ENCODE data around the gene PROZ.

Gene PROZ

DNA sequence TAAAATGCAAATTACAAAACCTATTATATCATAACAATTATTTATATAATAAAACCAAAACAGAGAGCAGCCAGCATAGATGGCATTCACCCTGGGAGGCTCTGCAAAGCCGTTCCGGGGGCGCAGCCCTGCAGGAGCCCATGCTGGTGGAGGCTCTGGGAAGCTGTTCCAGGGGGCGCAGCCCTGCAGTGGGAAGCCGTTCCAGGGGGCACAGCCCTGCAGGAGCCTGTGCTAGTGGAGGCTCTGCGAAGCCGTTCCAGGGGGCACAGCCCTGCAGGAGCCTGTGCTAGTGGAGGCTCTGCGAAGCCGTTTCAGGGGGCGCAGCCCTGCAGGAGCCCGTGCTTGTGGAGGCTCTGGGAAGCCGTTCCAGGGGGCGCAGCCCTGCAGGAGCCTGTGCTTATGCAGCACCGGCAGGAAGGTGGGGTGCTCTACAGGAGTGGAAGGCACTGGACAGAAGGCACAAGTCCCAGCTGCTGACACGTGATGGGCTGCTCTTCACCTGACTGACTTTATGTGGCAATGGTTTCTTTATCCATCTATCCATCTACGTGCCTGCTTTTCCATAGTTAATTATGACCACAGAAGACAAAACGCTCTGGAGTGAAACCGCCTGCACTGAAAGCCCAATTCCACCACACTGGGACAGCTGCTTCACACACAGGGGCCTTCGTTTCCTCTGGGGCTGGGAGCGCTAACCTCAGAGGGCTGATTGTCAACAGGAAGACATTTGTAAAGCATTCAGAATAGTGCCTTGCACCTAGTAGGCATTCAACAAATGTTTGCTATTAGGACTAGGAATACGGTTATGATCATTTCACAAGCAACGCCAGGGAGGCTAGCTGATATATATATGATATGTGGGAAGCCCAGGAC, 26.4 kb downstream of the PROZ start:
- H3K27ac Mint-ChIP-seq = peak overlapping the region; percentile 72
- peaks cover 92% of the 10 kb centered on the region for H3K36me3 Mint-ChIP-seq (ENCODE audit: low read depth)
- H3K4me1 Mint-ChIP-seq (ENCODE audit: low read depth) = peaks cover 72% of the 10 kb centered on the region
- H3K9me3 Mint-ChIP-seq = no peaks in the 10 kb centered on the region
- no peaks in the 10 kb centered on the region for H3K27me3 Mint-ChIP-seq
- DNase-seq = no peak
- H3K4me3 Mint-ChIP-seq = peak overlapping the region; percentile 32

DNA sequence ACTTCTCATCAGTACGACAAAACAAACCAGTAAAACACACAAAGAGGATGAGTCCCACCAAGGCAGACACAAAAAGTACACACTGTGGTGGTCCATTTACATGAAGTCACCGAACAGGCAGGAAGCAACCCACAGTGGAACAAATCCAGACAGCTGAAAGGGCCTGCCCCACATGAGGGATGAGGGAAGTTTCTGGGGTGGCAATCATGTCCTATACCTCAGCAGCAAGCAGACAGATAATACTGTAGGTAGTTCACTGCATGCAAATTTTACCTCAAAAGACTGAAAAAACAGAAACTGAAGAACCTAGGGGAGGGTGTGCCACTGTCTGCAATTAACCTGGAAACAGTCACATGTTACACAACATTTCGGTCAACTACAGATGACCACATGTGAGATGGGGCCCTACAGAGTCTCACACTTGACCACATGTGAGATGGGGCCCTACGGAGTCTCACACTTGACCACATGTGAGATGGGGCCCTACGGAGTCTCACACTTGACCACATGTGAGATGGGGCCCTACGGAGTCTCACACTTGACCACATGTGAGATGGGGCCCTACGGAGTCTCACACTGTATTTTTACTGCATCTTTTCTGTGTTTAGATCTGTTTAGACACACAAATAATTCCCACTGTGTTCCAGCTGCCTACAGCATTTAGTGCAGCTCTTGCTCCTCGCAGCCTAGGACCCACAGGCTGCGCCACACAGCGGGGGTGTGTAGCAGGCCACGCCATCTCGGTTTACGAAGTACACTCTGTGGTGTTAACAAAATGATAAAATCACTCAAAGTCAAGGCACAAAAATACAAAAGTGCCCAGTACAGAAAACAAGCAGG, 27.8 kb downstream of the PROZ start:
- peak overlapping the region; percentile 91 for H3K27ac Mint-ChIP-seq
- no peak for DNase-seq
- H3K27me3 Mint-ChIP-seq = no peaks in the 10 kb centered on the region
- no peaks in the 10 kb centered on the region for H3K9me3 Mint-ChIP-seq
- peaks cover 90% of the 10 kb centered on the region for H3K36me3 Mint-ChIP-seq (ENCODE audit: low read depth)
- H3K4me3 Mint-ChIP-seq = peak overlapping the region; percentile 53
- H3K4me1 Mint-ChIP-seq (ENCODE audit: low read depth) = peaks cover 59% of the 10 kb centered on the region

DNA sequence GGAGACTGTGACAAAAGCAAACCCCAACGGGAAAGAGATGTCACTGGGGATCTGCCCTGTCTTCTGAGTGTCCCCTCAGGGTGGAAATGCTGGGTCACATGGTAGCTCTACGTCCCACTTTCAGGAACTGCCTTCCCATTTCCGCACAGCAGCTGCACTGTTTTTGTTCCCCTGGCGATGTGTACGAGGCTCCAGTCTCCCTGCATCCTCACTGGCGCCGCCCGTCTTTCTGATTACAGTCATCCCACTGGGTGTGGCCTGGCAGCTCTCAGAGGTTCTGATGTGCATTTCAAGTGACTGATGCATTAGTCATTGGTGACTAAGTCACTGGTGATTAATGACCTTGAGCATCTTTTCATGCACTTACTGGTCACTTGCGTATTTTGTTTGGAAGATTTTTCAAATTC, 28.8 kb downstream of the PROZ start:
- Mint-ChIP-seq H3K4me3 (peak overlapping the region; percentile 2), H3K27me3 (no peaks in the 10 kb centered on the region), H3K9me3 (no peaks in the 10 kb centered on the region), H3K27ac (peak overlapping the region; percentile 88), H3K4me1 (ENCODE audit: low read depth) (peaks cover 51% of the 10 kb centered on the region), H3K36me3 (ENCODE audit: low read depth) (peaks cover 90% of the 10 kb centered on the region)
- DNase-seq = peak; percentile 72

DNA sequence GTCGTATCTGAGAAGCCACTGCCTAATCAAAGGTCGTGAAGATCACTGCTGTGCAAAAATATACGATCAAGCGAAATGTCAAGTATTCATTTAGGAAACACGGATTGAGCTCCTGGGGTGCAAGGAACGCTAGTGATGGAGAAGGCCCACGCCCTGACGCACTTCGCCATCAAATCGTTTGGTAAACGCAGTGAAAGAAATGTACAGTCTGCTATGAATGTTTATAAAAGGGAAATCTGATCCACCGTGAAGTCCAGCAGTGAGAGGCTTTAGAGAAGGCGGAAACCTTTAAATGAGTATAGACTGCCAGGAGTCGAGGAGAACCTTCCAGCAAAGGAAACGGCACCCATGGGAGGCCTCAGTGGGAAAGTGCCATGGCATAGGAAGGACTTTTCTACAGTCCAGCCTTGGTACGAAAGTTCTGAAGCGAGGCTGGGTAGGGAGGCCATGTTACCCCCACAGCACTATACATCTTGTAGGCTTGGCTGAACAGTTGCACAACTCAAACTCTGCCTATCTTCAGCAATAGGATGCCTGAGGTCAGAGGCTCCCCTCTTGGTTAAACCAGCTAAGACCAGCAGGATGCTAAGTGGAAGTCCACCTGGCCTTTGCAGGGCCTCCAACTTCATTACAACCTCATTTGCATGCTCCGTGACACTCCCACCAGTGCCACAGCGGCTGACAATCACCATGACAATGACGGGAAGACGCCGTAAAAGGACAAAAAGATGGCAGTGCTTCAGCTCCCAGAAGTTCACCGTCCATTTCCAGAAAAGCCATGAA, 29.6 kb downstream of the PROZ start:
- no peaks in the 10 kb centered on the region for H3K9me3 Mint-ChIP-seq
- H3K4me3 Mint-ChIP-seq = no peak overlapping the region
- H3K4me1 Mint-ChIP-seq (ENCODE audit: low read depth) = peaks cover 48% of the 10 kb centered on the region
- H3K36me3 Mint-ChIP-seq (ENCODE audit: low read depth) = peaks cover 90% of the 10 kb centered on the region
- DNase-seq = no peak
- H3K27ac Mint-ChIP-seq = peak overlapping the region; percentile 88
- H3K27me3 Mint-ChIP-seq = no peaks in the 10 kb centered on the region

DNA sequence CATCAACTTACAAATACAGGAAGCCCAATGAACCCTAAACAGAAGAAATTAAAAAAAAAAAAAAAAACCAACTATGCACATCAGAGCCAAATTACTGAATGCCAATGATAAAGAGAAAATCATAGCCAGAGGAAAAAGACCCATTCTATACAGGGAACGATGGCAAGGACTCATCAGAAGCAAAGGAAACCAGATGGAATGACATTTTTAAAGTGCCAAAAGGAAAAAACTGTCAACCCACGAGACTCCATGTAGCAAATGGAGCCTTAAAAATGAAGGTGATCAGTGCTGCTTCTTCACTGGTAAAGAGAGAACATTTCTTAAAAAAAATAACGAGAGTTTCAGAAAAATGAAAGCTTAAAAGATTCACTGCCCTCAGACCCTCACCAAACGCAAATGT, 31.7 kb downstream of the PROZ start:
- H3K4me3 Mint-ChIP-seq = no peak overlapping the region
- H3K36me3 Mint-ChIP-seq (ENCODE audit: low read depth) = peaks cover 91% of the 10 kb centered on the region
- no peak overlapping the region for H3K27ac Mint-ChIP-seq
- H3K27me3 Mint-ChIP-seq = no peaks in the 10 kb centered on the region
- no peaks in the 10 kb centered on the region for H3K9me3 Mint-ChIP-seq
- H3K4me1 Mint-ChIP-seq (ENCODE audit: low read depth) = peaks cover 33% of the 10 kb centered on the region
- no peak for DNase-seq

DNA sequence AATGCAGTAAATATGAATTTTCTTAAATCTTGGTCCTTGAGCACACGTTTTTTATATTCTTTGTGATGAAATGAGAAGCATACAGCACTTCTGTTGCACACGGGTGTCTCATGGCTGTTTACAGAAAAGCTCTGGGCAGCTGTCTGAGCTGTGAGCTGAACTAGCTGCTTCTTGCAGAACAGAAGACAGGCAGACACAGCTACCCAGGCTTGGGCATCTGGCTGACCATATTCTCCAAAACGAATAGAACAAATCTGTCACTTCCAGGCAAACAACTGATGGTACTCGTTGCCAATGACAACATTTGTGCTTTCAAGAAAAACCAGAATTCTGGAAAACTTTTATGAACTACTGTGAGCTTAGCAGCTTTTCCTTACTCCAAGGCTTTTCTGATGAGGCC, 33.8 kb downstream of the PROZ start:
- peaks cover 15% of the 10 kb centered on the region for H3K4me1 Mint-ChIP-seq (ENCODE audit: low read depth)

DNA sequence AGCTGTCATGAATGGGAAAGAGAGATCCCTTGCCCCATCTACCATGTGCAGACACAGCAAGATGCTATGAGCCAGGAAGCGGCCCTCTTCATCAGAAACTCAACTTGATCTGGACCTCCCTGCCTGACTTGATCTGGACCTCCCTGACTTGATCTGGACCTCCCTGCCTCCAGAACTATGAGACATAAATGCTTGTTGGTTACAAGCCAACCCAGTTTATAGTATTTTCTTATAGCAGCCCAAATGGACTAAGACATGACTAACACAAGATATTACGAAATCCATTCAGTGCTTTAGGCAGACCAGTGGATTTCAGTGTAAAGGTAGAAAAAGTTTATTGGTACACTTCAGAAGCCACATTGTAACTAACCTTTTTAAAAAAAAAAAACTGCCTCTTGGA, 34.5 kb downstream of the PROZ start:
- Mint-ChIP-seq H3K36me3 (ENCODE audit: low read depth) (peaks cover 96% of the 10 kb centered on the region), H3K27me3 (no peaks in the 10 kb centered on the region), H3K27ac (no peak overlapping the region), H3K4me3 (no peak overlapping the region), H3K4me1 (ENCODE audit: low read depth) (peaks cover 8% of the 10 kb centered on the region), H3K9me3 (no peaks in the 10 kb centered on the region)
- DNase-seq = no peak

More for the DNA sequence above, 33.8 kb downstream of the PROZ start:
- Mint-ChIP-seq H3K27me3 (no peaks in the 10 kb centered on the region), H3K4me3 (no peak overlapping the region), H3K36me3 (ENCODE audit: low read depth) (peaks cover 96% of the 10 kb centered on the region), H3K27ac (no peak overlapping the region), H3K9me3 (no peaks in the 10 kb centered on the region)
- no peak for DNase-seq

DNA sequence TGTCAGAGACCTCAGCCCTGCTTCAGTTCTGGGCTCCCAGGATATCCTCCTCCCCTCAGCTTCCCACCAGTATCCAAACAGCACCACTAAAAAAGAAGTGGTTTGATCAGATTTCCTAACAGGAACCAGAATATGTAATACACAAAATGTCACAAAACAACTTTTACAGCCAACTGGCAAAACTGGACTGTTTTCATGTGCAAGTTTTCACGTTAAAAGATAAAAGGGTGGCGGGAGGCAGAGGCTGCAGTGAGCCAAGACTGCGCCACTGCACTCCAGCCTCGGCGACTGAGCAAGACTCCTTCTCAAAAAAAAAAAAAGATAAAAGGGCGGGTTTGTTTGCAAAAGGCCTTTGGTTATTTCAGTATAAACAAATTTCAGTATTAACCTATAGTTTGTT, 36.9 kb downstream of the PROZ start:
- Mint-ChIP-seq H3K4me1 (ENCODE audit: low read depth) (peaks cover 5% of the 10 kb centered on the region), H3K9me3 (no peaks in the 10 kb centered on the region), H3K4me3 (no peak overlapping the region), H3K27me3 (no peaks in the 10 kb centered on the region), H3K36me3 (ENCODE audit: low read depth) (peaks cover 96% of the 10 kb centered on the region), H3K27ac (peak overlapping the region; percentile 59)
- DNase-seq = no peak

DNA sequence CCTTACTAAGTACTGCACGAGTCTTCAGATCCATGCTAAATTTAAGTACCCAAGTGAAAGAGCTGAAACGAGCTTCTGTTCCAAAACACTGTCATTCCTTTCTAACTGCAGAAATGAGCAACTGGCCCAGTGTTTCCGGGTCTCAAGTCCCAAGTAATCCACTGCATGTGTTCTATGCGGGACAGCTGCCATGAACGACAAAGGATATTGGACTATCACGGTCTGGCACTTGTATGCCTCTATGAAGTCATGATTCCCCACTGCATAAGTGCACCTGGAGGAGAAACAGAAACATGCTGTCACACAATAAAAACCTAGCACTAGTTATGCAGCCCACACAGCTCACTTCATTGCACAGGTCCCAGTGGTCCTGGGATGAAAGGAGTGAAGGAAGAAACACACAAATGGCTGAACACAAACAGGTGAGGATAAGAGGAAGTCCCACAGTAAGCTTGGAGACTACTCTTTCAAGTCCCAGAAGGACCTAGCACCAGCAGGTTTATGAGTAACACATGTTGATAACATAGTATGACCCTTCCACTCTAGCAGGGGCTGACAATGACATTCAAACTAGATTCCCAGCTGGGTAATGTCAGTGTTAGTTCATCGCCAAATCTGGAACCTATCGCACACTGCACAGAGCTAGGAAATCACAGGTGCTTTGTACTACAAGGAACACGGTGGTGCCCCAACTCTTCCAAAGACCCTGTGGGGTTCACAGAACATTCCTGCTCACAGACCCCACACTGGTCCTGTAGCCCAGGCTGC, 38.7 kb downstream of the PROZ start:
- DNase-seq = no peak
- no peak overlapping the region for H3K4me3 Mint-ChIP-seq
- H3K27ac Mint-ChIP-seq = no peak overlapping the region
- peaks cover 10% of the 10 kb centered on the region for H3K4me1 Mint-ChIP-seq (ENCODE audit: low read depth)
- H3K27me3 Mint-ChIP-seq = no peaks in the 10 kb centered on the region
- peaks cover 94% of the 10 kb centered on the region for H3K36me3 Mint-ChIP-seq (ENCODE audit: low read depth)
- H3K9me3 Mint-ChIP-seq = no peaks in the 10 kb centered on the region

DNA sequence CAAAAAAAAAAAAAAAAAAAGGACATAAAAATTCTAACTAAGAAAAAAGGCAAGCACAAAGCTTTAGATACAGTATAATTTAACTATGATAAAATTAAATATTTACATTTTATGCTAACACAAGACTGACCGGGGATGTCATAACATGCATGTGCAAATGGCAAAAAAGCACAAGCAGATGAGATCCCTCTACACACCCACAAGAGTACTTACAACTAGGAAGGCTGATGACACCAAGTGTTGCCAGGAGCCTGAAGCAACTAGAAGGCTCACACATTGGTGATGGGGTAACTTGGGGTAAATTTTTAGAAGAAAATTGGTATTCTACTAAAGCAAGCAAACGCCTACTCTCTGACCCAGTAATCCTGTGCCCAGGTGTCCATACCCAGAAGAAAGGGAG, 43.4 kb downstream of the PROZ start:
- H3K27ac Mint-ChIP-seq = peak overlapping the region; percentile 36
- no peak for DNase-seq
- H3K27me3 Mint-ChIP-seq = no peaks in the 10 kb centered on the region
- no peak overlapping the region for H3K4me3 Mint-ChIP-seq
- H3K36me3 Mint-ChIP-seq (ENCODE audit: low read depth) = peaks cover 96% of the 10 kb centered on the region
- no peaks in the 10 kb centered on the region for H3K9me3 Mint-ChIP-seq
- peaks cover 54% of the 10 kb centered on the region for H3K4me1 Mint-ChIP-seq (ENCODE audit: low read depth)

DNA sequence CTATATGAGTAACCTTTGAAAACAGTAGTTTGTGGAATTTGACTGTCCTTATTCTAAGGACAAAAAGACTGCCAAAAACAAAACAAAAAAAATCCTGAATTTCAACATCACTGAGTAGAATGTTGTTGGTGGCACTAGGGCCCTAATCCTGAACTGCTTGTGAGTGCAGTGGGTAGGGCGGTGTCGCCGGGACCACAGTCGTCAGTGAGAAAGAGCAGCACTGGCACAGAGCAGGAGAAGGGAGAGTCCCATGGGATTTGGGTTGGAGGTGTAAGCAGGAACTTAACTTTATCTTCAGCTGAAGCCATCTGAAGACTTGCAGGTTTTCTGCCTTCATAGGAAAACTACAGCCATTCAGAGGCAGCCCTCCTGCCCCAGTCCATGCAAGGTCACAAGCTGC, 44.5 kb downstream of the PROZ start:
- no peaks in the 10 kb centered on the region for H3K9me3 Mint-ChIP-seq
- H3K36me3 Mint-ChIP-seq (ENCODE audit: low read depth) = peaks cover 94% of the 10 kb centered on the region
- peak overlapping the region; percentile 42 for H3K27ac Mint-ChIP-seq
- H3K4me1 Mint-ChIP-seq (ENCODE audit: low read depth) = peaks cover 63% of the 10 kb centered on the region
- DNase-seq = no peak
- H3K4me3 Mint-ChIP-seq = no peak overlapping the region
- H3K27me3 Mint-ChIP-seq = no peaks in the 10 kb centered on the region

DNA sequence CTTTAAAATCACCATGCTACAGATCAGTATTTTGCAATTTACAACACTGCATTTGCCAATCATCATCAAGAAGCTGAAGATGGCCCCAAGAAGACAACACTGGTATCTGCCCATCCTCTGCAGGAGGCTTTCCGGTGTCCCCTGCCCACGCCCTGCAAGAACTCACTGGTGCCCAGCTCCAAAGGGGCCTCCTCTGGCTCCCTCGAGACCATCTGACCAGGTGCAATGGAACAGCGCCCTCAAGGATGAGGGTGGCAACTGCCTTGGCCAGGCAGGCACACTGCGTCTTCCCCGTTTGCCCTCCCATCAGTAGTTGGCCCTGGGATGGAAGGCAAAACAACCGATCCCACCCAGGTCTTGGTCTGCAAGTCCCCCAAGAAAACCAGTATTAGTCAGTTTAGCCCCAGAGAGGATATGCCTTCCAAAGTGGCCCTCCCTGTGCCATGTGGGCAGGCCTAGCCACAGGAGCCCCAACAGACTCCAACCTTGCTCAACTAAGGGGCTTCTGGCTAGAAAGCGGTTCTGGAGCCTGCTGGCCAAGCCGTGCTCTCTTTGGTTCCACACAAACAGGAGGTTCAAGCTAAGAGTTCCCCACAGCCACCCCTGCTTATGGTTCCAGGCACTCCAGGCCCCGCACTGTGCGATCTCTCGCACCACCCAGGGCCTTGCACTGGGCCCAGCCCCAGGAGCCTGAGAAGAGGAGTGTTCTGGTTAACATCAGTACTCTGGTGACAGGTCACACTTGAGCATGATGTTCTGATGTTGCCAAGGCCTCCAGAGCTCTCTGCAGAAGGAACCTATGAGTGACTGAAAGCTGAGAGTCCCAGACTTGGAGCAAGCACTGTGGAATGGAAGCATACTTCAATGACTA, 45.3 kb downstream of the PROZ start:
- peaks cover 63% of the 10 kb centered on the region for H3K4me1 Mint-ChIP-seq (ENCODE audit: low read depth)
- H3K9me3 Mint-ChIP-seq = no peaks in the 10 kb centered on the region
- H3K36me3 Mint-ChIP-seq (ENCODE audit: low read depth) = peaks cover 88% of the 10 kb centered on the region
- H3K27ac Mint-ChIP-seq = peak overlapping the region; percentile 42
- no peak overlapping the region for H3K4me3 Mint-ChIP-seq
- no peak for DNase-seq
- H3K27me3 Mint-ChIP-seq = no peaks in the 10 kb centered on the region

DNA sequence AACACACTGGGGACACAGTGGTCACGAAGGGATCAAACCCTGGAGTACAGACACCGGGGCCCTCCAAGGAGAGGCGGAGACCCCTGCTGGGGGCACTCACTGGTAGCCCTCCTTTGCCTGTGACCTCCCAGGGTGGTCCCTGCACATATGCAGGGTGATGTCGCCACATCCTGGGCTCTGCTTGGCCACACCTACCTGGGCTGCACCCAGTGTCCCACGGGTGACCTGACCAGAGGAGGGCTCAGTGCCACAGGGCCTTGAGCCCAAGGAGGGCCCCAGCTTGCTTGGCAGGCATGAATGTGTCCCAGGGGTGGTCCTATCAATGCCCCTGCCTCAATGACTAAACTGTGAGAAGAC, 45.9 kb downstream of the PROZ start:
- peaks cover 82% of the 10 kb centered on the region for H3K36me3 Mint-ChIP-seq (ENCODE audit: low read depth)
- H3K9me3 Mint-ChIP-seq = no peaks in the 10 kb centered on the region
- peaks cover 63% of the 10 kb centered on the region for H3K4me1 Mint-ChIP-seq (ENCODE audit: low read depth)
- DNase-seq = no peak
- H3K27me3 Mint-ChIP-seq = no peaks in the 10 kb centered on the region
- H3K27ac Mint-ChIP-seq = peak overlapping the region; percentile 87
- H3K4me3 Mint-ChIP-seq = no peak overlapping the region
